ENCODE data around the gene ZNF688. TPM values are rescaled to one million over a fixed set of nuclear protein-coding genes. Genes with fewer than 3 reads are reported as not detected.

The ZNF688 gene
- total and polyA plus RNA-seq, 9 of the 15 experiments (the other 6 are each of a cell fraction or from before 2014, with no cell fraction given), result 0.48 to 12.9 (median 4.5) TPM

GRCh38 chr16:30535106-30535776, 36.3 kb downstream of the ZNF688 start (continued):
- TF ChIP-seq SAFB2 (IDR thresholded peaks at IDR 0.05; ENCODE audit: borderline replicate concordance, low read depth, low read length, severe bottlenecking) (no peak), ZFPM2 (CRISPR knock-in tag; IDR thresholded peaks at IDR 0.05) (no peak), MXD1 (CRISPR knock-in tag; IDR thresholded peaks at IDR 0.05; ENCODE audit: borderline replicate concordance, poor library complexity, severe bottlenecking) (no peak), BHLHE40 (IDR thresholded peaks at IDR 0.05; ENCODE audit: low read length) (no peak), SIRT6 (IDR thresholded peaks at IDR 0.05; ENCODE audit: low read depth, low read length) (no peak), NFE2 (IDR thresholded peaks at IDR 0.05; ENCODE audit: low read depth) (no peak), RFX7 (CRISPR knock-in tag; IDR thresholded peaks at IDR 0.05) (no peak), LCOR (CRISPR knock-in tag; IDR thresholded peaks at IDR 0.05) (no peak), HMGXB4 (CRISPR knock-in tag; IDR thresholded peaks at IDR 0.05) (no peak), ZNF280A (IDR thresholded peaks at IDR 0.05; ENCODE audit: low read depth, partially characterized antibody) (no peak), ZFP91 (CRISPR knock-in tag; IDR thresholded peaks at IDR 0.05) (no peak), ELF4 (CRISPR knock-in tag; IDR thresholded peaks at IDR 0.05) (no peak), SAP30 (IDR thresholded peaks at IDR 0.05; ENCODE audit: borderline replicate concordance, insufficient read depth, low read depth, low read length, poor library complexity, severe bottlenecking) (peak; percentile 15), CEBPZ (IDR thresholded peaks at IDR 0.05; ENCODE audit: borderline replicate concordance, low read depth, low read length) (no peak), NEUROD1 (IDR thresholded peaks at IDR 0.05; ENCODE audit: borderline replicate concordance, low read depth, low read length, partially characterized antibody) (peak; percentile 12), SREBF1 (IDR thresholded peaks at IDR 0.05; ENCODE audit: borderline replicate concordance, low read depth, low read length) (no peak), NRF1 (conservative IDR thresholded peaks at IDR 0.05 in 1 of 2, IDR thresholded peaks at IDR 0.05 in 1 of 2) (no peak), BMI1 (IDR thresholded peaks at IDR 0.05; ENCODE audit: low read length) (no peak), KDM1A (IDR thresholded peaks at IDR 0.05) (no peak)
